Activated T-cell treated with anti-CD3 and anti-CD28 coated beads, Interleukin-2, amount 50 U/mL, for 72 hours (primary cell): ENCODE measurements around the gene YWHAG. TPM values are rescaled to one million over a fixed set of nuclear protein-coding genes. Genes with fewer than 3 reads are reported as not detected.
A peak's percentile ranks its signal among the peaks of the same experiment; 100 is the strongest.

Experiments used
- ATAC-seq, 2 donors: fragments of 150-1000 bp; cut with Tn5 transposase; replicated peaks in 1 of 2; 2 replicates each; pipeline ENCODE4 v1.10.0; 2021; ENCODE audit warnings: moderate library complexity in 2 of 2, mild to moderate bottlenecking in 1 of 2
- DNase-seq, 2 donors: peaks; one replicate each; pipeline ENCODE4 v3.0.0; 2021 to 2022; ENCODE audit warnings: mixed read lengths in 1 of 2
- H3K27ac Mint-ChIP-seq: one replicate; pipeline ENCODE4 v1.8.0; 2022; ENCODE audit warnings: mild to moderate bottlenecking, moderate library complexity, mixed read lengths
- H3K27me3 Mint-ChIP-seq: one replicate; pipeline ENCODE4 v1.8.0; 2022; ENCODE audit warnings: low read depth, mixed read lengths
- H3K36me3 Mint-ChIP-seq, 2 donors: one replicate each; pipeline ENCODE4 v1.8.0; 2022; ENCODE audit warnings: mixed read lengths in 2 of 2, mild to moderate bottlenecking in 1 of 2; ENCODE audit not compliant: insufficient read depth in 2 of 2
- H3K4me1 Mint-ChIP-seq: one replicate; pipeline ENCODE4 v1.8.0; 2022; ENCODE audit warnings: low read depth, mixed read lengths
- H3K4me3 Mint-ChIP-seq, 2 donors: one replicate each; pipeline ENCODE4 v1.8.0; 2022; ENCODE audit warnings: mild to moderate bottlenecking in 2 of 2, mixed read lengths in 2 of 2, moderate library complexity in 2 of 2
- H3K9me3 Mint-ChIP-seq, 2 donors: one replicate each; pipeline ENCODE4 v1.8.0; 2022; ENCODE audit warnings: mixed read lengths in 2 of 2
- total RNA-seq, 2 donors: library from RNA; stranded (reverse); gene quantifications; one replicate each; pipeline ENCODE4 v1.2.3, GENCODE V29; 2022

The YWHAG gene
- total RNA-seq, 2 donors from 2014 or later, result 107 to 120 TPM

DNA sequence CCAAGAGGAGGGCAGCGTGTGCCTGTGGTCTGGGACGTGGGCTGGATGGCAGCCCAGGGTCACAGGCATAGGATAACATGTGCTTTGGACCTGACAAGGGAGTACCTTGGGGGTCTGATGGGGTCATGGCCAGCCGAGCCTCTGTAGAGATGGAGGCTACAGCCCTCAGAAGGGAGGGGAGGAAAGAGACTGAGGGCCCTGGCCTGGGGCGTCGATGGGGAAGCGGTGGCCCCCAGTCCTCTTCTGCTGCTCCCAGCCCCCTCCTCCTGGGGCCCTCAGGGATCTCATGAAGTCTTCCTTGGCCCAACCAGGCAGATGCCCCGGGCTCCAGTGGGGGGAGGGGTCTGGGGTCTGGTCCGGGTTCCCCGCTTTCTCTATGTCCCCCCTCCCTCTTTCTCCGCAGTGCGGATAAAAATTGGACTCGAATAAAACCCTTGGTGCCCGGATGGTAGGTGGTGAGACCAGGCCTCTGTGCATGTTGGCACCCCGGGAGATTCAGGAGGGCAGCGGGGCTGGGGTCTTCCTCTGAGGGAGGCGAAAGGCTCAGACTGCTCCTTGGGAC, 71.9 kb downstream of the YWHAG start:
- Mint-ChIP-seq H3K4me3 (no peak overlapping the region), H3K9me3 (no peaks in the 10 kb centered on the region), H3K27me3 (peaks cover 21% of the 10 kb centered on the region), H3K27ac (no peak overlapping the region), H3K36me3 (no peaks in the 10 kb centered on the region), H3K4me1 (peaks cover 17% of the 10 kb centered on the region)
- DNase-seq, result no peak
- no peak for ATAC-seq

DNA sequence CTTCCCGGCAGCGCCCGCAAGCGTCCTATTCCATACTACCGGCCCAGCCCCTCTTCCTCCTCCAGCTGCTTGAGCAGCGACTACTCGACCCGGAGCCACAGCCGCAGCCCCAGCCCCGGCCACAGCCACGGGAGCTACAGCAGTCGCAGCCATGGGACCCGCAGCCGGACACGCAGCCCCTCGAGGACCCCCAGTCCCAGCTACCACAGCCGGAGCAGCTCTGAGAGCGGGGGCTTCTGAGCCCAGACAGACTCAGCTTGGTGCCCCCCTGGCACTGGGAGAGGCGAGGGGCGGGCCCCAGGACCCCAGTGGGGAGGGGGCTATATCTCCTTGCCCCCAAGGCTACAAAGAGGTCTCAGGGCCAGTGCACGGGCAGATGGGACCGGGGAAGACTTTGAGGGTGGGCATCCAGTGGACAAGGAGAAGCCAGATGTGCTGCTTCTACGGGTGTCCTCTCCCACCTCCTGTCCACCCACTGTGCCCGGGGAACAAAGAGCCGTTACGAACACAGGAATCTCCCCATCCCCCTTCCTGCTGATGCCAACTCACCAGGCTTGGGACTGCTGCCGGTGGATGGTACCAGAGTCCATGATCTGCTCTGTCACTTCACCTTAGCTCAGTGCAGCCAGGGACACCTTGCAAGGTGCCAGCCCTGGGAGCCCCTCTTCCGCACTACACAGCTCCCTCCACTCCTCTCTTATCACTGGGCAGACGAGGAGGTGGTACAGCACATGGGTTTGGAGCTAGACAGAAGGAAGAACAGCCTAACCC, 73.0 kb downstream of the YWHAG start:
- no peak for ATAC-seq
- Mint-ChIP-seq H3K4me3 (no peak overlapping the region), H3K36me3 (peaks cover 0 to 3% of the 10 kb centered on the region in 2 donors), H3K27ac (no peak overlapping the region), H3K4me1 (peaks cover 12% of the 10 kb centered on the region), H3K27me3 (peaks cover 30% of the 10 kb centered on the region), H3K9me3 (no peaks in the 10 kb centered on the region)
- DNase-seq, result no peak

- no peaks in the 10 kb centered on the region for H3K9me3 Mint-ChIP-seq
- H3K27me3 Mint-ChIP-seq, result peaks cover 51% of the 10 kb centered on the region
- peaks cover 13% of the 10 kb centered on the region for H3K4me1 Mint-ChIP-seq
- ATAC-seq (no peak), DNase-seq (no peak)
- no peak overlapping the region for H3K27ac Mint-ChIP-seq
- peak overlapping the region; percentile 58 to 62 for H3K4me3 Mint-ChIP-seq
- H3K36me3 Mint-ChIP-seq, result peaks cover 0 to 3% of the 10 kb centered on the region in 2 donors
Observed at GRCh38 chr7:76283254-76284159, 75.3 kb downstream of the YWHAG start.

- no peaks in the 10 kb centered on the region for H3K9me3 Mint-ChIP-seq
Observed at GRCh38 chr7:76282344-76283253, 76.2 kb downstream of the YWHAG start.

DNA sequence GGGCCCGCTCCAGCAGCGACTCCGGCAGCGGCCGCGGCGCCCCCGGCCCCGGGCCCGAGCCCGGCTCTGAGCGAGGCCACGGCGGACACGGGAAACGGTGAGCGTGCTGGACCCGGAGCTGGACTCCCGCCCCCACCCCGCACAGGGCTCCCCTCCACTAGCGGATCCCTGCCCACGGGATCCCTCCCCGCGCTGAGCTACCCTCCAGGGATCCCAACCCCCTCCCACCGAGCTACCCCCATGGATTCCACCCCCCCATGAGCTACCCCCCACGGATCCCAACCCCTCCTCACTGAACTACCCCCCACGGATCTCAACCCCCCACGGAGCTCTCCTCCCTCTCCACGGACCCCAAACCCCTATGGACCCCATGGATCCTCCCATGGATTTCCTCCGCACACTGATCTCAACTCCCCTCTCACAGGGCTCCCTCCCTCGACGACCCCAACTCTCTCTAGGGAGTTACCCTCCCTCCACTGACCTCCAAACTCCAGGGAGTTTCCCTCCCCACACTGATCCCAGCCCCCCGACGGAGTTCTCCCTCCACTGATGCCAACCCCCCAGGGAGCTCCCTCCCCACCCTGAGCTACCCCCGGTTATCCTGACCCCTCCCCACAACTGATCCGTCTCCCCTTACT, 77.0 kb downstream of the YWHAG start:
- DNase-seq (no peak), ATAC-seq (peak; percentile 8 to 18)
- Mint-ChIP-seq H3K27me3 (peaks cover 59% of the 10 kb centered on the region), H3K36me3 (peaks cover 0 to 3% of the 10 kb centered on the region in 2 donors), H3K27ac (no peak overlapping the region), H3K9me3 (no peaks in the 10 kb centered on the region), H3K4me1 (peaks cover 13% of the 10 kb centered on the region), H3K4me3 (peak overlapping the region; percentile 64 to 85)

More at GRCh38 chr7:76282344-76283253, 76.2 kb downstream of the YWHAG start:
- Mint-ChIP-seq H3K27me3 (peaks cover 57% of the 10 kb centered on the region), H3K4me1 (peaks cover 13% of the 10 kb centered on the region), H3K36me3 (peaks cover 0 to 3% of the 10 kb centered on the region in 2 donors), H3K4me3 (peak overlapping the region; percentile 64 to 85), H3K27ac (no peak overlapping the region)
- DNase-seq, result no peak
- peak; percentile 54 to 71 for ATAC-seq

DNA sequence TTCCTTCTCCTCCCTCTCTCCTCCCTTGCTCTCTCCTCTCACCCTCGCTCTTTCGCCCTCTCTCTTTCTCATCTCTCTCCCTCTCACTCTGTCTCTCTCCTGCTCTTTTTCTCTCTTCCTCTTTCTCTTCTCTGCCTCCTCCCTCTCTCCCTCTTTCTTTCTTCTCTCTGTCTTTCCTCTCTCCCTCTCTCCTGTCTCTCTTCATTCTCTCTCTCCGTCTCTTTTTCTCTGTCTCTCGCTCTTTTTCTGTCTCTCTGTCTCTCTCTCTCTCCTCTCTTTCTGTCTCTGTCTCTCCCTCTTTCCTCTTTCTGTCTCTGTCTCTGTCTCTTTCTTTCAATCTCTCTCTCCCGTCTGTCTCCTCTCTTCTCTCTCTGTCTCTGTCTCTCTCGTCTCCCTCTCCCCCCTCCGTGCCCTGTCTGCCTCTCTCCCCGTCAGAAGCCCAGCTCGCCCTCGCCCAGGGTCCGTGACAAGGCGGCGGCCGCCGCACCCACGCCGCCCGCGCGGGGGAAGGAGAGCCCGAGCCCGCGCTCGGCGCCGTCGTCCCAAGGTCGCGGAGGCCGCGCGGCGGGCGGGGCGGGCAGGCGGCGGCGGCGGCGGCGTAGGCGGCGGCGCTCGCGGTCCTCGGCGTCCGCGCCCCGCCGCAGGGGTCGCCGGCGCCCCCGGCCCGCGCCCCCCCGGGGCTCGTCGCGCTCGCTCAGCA, 77.6 kb downstream of the YWHAG start:
- ATAC-seq, result peak; percentile 44 to 55
- H3K36me3 Mint-ChIP-seq, result peaks cover 0 to 3% of the 10 kb centered on the region in 2 donors
- H3K9me3 Mint-ChIP-seq, result no peaks in the 10 kb centered on the region
- DNase-seq, result peak in 1 of 2 donors; percentile 30
- H3K27me3 Mint-ChIP-seq, result peaks cover 59% of the 10 kb centered on the region
- H3K4me1 Mint-ChIP-seq, result peaks cover 13% of the 10 kb centered on the region
- H3K27ac Mint-ChIP-seq, result no peak overlapping the region
- peak overlapping the region; percentile 71 to 88 for H3K4me3 Mint-ChIP-seq

GRCh38 chr7:76280408-76280807, 78.4 kb downstream of the YWHAG start:
- no peaks in the 10 kb centered on the region for H3K9me3 Mint-ChIP-seq
- DNase-seq (no peak), ATAC-seq (no peak)
- H3K36me3 Mint-ChIP-seq, result peaks cover 0 to 3% of the 10 kb centered on the region in 2 donors
- peaks cover 13% of the 10 kb centered on the region for H3K4me1 Mint-ChIP-seq
- H3K4me3 Mint-ChIP-seq, result no peak overlapping the region
- H3K27ac Mint-ChIP-seq, result no peak overlapping the region
- H3K27me3 Mint-ChIP-seq, result peaks cover 59% of the 10 kb centered on the region

DNA sequence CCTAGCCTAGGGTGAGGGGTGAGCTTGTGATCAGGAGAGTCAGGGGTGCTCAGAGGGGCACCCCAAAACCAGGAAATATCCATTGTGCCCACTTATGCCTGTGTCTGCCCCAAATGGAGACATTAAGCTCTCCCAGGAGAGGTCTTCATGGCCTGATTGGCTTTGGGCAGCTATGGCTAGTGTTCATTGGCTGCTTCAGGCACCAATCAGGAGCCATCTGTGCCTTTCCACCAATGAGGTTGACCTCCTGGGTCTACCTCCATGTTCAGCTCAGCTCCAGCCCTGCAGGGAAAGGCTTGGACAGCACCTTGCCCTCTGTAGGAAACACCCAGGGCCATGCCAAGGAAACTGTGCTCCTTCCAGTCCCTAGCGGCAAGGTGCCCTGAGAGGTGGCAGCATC, 80.3 kb downstream of the YWHAG start:
- Mint-ChIP-seq H3K4me1 (peaks cover 19% of the 10 kb centered on the region), H3K36me3 (peaks cover 0 to 3% of the 10 kb centered on the region in 2 donors), H3K4me3 (no peak overlapping the region), H3K27me3 (peaks cover 52% of the 10 kb centered on the region), H3K27ac (no peak overlapping the region), H3K9me3 (no peaks in the 10 kb centered on the region)
- peak; percentile 10 for ATAC-seq
- no peak for DNase-seq

Other genes with a start within 250 kb of the YWHAG start
- under 1 TPM in 1 of 2 donors, not detected in 1; 0.12 TPM for gene SRRM3, start 157.1 kb downstream of the YWHAG start, total RNA-seq
- 10 to 100 TPM; 39.7 to 42.0 TPM for gene HSPB1, start 56.3 kb downstream of the YWHAG start, total RNA-seq
- gene SSC4D, start 50.7 kb upstream of the YWHAG start, total RNA-seq, result 1 to 10 TPM in 1 of 2 donors, under 1 TPM in 1; 0.60 to 1.0 TPM
- gene ZP3, start 66.0 kb upstream of the YWHAG start, total RNA-seq, result 10 to 100 TPM in 1 of 2 donors, 1 to 10 TPM in 1; 7.7 to 11.8 TPM
- gene DTX2, start 102.7 kb upstream of the YWHAG start, total RNA-seq, result 10 to 100 TPM; 40.6 to 49.4 TPM
- 1 to 10 TPM; 3.2 to 3.3 TPM for gene UPK3B, start 151.6 kb upstream of the YWHAG start, total RNA-seq
- gene SPDYE16, start 184.3 kb upstream of the YWHAG start, total RNA-seq, result under 1 TPM in 1 of 2 donors, not detected in 1; 0.58 TPM